ENCODE measurements around the gene PCNX3. TPM values are rescaled to one million over a fixed set of nuclear protein-coding genes. Genes with fewer than 3 reads are reported as not detected.

PCNX3 gene
- total and polyA plus RNA-seq, 10 of the 15 experiments (the other 5 are each of a cell fraction or from before 2014, with no cell fraction given): 0.03 to 46.6 (median 8.4) TPM

DNA sequence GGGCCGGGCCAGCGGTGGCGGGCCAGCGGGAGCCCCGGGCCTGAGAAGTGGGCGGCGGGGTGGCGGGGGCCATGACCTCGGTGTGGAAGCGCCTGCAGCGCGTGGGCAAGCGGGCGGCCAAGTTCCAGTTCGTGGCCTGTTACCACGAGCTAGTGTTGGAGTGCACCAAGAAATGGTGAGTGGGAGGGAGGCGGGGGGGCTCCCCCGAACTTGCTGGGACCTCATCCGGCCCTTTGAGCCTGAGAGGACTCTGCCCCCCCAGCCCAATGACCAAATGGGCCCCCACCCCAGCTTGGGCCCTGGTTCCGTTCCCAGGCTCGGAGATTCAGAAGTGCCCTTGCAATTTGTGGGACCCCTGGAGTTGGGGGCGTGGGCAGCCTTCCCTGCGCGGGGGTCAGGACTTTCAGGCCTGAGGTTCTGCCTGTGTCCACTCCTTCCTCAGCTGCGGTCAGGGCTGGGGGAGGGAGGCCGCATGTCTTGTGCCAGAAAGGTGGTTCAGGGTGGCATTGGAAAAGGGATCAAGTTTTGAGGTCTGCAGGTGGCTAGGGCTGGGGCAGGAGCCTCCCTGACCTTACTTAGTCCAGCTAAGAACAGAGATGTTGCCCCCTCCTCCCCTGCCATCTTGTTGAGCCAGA lies 39.2 kb upstream of the PCNX3 start (continued):
- TF ChIP-seq, protein P1, sequence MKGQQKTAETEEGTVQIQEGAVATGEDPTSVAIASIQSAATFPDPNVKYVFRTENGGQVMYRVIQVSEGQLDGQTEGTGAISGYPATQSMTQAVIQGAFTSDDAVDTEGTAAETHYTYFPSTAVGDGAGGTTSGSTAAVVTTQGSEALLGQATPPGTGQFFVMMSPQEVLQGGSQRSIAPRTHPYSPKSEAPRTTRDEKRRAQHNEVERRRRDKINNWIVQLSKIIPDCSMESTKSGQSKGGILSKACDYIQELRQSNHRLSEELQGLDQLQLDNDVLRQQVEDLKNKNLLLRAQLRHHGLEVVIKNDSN (IDR thresholded peaks at IDR 0.05; ENCODE audit: borderline replicate concordance, extremely low read length, insufficient read depth, low read depth, low read length): no peak
- TF ChIP-seq KLF5 (IDR thresholded peaks at IDR 0.05; ENCODE audit: partially characterized antibody): no peak
- TF ChIP-seq, protein P2, sequence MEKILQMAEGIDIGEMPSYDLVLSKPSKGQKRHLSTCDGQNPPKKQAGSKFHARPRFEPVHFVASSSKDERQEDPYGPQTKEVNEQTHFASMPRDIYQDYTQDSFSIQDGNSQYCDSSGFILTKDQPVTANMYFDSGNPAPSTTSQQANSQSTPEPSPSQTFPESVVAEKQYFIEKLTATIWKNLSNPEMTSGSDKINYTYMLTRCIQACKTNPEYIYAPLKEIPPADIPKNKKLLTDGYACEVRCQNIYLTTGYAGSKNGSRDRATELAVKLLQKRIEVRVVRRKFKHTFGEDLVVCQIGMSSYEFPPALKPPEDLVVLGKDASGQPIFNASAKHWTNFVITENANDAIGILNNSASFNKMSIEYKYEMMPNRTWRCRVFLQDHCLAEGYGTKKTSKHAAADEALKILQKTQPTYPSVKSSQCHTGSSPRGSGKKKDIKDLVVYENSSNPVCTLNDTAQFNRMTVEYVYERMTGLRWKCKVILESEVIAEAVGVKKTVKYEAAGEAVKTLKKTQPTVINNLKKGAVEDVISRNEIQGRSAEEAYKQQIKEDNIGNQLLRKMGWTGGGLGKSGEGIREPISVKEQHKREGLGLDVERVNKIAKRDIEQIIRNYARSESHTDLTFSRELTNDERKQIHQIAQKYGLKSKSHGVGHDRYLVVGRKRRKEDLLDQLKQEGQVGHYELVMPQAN (conservative IDR thresholded peaks at IDR 0.05): peak; percentile 57
- TF ChIP-seq, protein P3, sequence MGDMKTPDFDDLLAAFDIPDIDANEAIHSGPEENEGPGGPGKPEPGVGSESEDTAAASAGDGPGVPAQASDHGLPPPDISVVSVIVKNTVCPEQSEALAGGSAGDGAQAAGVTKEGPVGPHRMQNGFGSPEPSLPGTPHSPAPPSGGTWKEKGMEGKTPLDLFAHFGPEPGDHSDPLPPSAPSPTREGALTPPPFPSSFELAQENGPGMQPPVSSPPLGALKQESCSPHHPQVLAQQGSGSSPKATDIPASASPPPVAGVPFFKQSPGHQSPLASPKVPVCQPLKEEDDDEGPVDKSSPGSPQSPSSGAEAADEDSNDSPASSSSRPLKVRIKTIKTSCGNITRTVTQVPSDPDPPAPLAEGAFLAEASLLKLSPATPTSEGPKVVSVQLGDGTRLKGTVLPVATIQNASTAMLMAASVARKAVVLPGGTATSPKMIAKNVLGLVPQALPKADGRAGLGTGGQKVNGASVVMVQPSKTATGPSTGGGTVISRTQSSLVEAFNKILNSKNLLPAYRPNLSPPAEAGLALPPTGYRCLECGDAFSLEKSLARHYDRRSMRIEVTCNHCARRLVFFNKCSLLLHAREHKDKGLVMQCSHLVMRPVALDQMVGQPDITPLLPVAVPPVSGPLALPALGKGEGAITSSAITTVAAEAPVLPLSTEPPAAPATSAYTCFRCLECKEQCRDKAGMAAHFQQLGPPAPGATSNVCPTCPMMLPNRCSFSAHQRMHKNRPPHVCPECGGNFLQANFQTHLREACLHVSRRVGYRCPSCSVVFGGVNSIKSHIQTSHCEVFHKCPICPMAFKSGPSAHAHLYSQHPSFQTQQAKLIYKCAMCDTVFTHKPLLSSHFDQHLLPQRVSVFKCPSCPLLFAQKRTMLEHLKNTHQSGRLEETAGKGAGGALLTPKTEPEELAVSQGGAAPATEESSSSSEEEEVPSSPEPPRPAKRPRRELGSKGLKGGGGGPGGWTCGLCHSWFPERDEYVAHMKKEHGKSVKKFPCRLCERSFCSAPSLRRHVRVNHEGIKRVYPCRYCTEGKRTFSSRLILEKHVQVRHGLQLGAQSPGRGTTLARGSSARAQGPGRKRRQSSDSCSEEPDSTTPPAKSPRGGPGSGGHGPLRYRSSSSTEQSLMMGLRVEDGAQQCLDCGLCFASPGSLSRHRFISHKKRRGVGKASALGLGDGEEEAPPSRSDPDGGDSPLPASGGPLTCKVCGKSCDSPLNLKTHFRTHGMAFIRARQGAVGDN (IDR thresholded peaks at IDR 0.05): no peak
- no peak; the same call in 1 of the 2 replicates for TF ChIP-seq YY1 (IDR thresholded peaks at IDR 0.05; ENCODE audit: low read depth, low read length)
- TF ChIP-seq WRNIP1 (IDR thresholded peaks at IDR 0.05; ENCODE audit: borderline replicate concordance, low read depth, low read length): no peak
- no peak for TF ChIP-seq PML (IDR thresholded peaks at IDR 0.05; ENCODE audit: low read length)
- TF ChIP-seq NFYA (IDR thresholded peaks at IDR 0.05; ENCODE audit: borderline replicate concordance, low read depth, low read length): no peak
- TF ChIP-seq JUNB (IDR thresholded peaks at IDR 0.05): no peak
- TF ChIP-seq, protein P4, sequence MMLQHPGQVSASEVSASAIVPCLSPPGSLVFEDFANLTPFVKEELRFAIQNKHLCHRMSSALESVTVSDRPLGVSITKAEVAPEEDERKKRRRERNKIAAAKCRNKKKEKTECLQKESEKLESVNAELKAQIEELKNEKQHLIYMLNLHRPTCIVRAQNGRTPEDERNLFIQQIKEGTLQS (IDR thresholded peaks at IDR 0.05; ENCODE audit: borderline replicate concordance, extremely low read depth, low read depth, low read length): no peak
- peak; percentile 9 for TF ChIP-seq DPF2 (IDR thresholded peaks at IDR 0.05)
- no peak for TF ChIP-seq NFYB (IDR thresholded peaks at IDR 0.05; ENCODE audit: insufficient read depth, low read depth, low read length)
- TF ChIP-seq ZZZ3 (IDR thresholded peaks at IDR 0.05; ENCODE audit: control insufficient read depth, insufficient read length, low read depth): no peak
